Stimulated activated memory B cell treated with anti-CD40 and anti-IgM and Interleukin-4, amounts not matched to agents 10 μg/mL and 1 μg/mL and 100 μg/mL, for 72 hours (primary cell): ENCODE measurements around the gene TP63.

Source experiments
- ATAC-seq: fragments of 150-1000 bp; cut with Tn5 transposase; 2 replicates; pipeline ENCODE4 v1.10.0; 2021
- H3K27ac Mint-ChIP-seq: one replicate; pipeline ENCODE4 v1.8.0; 2022; ENCODE audit warnings: mild to moderate bottlenecking, mixed read lengths
- H3K27me3 Mint-ChIP-seq: one replicate; pipeline ENCODE4 v1.8.0; 2022; ENCODE audit warnings: mixed read lengths
- H3K36me3 Mint-ChIP-seq: one replicate; pipeline ENCODE4 v1.8.0; 2022; ENCODE audit warnings: mixed read lengths
- H3K4me1 Mint-ChIP-seq: one replicate; pipeline ENCODE4 v1.8.0; 2022; ENCODE audit warnings: mixed read lengths
- H3K4me3 Mint-ChIP-seq: one replicate; pipeline ENCODE4 v1.8.0; 2022; ENCODE audit warnings: mild to moderate bottlenecking, moderate library complexity, mixed read lengths
- H3K9me3 Mint-ChIP-seq: one replicate; pipeline ENCODE4 v1.8.0; 2022; ENCODE audit warnings: mixed read lengths

The TP63 gene

DNA sequence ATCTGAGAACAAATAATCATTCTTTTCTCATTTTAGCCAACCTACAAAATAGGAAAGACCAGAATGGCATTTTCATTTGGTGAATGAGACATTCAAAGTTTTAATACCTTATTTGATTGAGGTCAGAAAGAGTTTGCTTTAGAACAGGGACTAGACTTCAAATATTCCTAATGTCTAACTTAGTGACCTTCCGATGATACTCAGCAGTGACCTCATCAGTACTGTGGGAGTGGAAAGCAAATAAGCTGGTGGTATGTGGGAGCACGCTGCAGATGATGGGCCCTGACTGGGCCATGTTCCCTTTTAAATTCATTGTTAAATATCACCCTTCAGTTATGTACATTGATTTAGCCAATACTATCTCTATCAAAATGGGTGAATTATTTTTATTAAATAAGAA, 266.2 kb downstream of the TP63 start:
- Mint-ChIP-seq H3K4me1 (no peaks in the 10 kb centered on the region), H3K27me3 (no peaks in the 10 kb centered on the region), H3K27ac (no peak overlapping the region), H3K9me3 (no peaks in the 10 kb centered on the region), H3K36me3 (no peaks in the 10 kb centered on the region), H3K4me3 (no peak overlapping the region)
- no peak for ATAC-seq

DNA sequence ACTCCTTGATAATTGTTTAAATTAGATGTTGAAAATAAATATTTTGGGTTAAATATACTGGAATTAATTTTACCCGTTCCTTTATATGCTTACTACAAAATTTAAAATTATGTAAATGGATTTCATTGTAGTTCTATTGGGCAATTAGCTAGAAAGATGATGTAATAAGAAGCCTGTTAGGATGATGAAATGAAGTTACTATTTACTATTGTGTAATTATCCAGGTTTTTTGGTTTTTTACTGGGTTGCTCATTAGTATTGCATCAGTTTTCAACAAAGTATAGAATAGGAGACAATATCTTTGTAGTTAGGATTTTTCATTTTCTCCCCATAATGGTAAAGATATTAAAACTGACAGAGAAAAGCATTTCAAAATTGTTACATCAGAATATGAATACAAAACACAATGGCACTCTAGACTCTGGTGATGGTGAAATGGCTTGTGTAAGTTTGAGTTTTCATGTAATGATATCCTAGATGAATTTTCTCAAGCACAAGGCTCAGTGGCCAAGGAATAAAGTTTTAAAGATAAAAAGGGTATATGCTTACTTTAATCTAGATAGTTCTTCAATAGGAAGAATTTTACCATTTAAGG, 267.5 kb downstream of the TP63 start:
- Mint-ChIP-seq H3K27ac (no peak overlapping the region), H3K4me1 (no peaks in the 10 kb centered on the region), H3K9me3 (no peaks in the 10 kb centered on the region), H3K4me3 (no peak overlapping the region), H3K27me3 (no peaks in the 10 kb centered on the region), H3K36me3 (no peaks in the 10 kb centered on the region)
- no peak for ATAC-seq

DNA sequence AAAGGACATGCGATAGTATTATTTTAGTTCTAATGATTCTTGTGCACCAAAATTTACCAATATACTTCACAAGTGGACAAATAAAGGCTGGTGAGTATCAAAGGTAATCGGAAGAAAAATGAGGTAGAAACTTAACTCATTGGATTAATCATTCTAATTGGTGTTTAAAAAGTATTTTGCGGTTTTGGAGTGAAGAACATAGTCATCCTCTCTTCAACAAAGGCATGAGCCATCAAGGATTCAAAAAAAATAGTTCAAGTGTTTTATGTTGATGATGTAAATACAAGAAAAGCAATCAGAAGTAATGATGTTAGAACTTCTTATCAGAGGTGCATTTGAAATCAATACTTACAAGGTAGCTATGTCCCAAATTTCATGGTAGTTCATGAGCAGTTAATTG, 268.0 kb downstream of the TP63 start:
- no peak for ATAC-seq
- no peaks in the 10 kb centered on the region for H3K4me1 Mint-ChIP-seq
- H3K27me3 Mint-ChIP-seq = no peaks in the 10 kb centered on the region
- H3K27ac Mint-ChIP-seq = no peak overlapping the region
- no peak overlapping the region for H3K4me3 Mint-ChIP-seq
- H3K36me3 Mint-ChIP-seq = no peaks in the 10 kb centered on the region
- H3K9me3 Mint-ChIP-seq = no peaks in the 10 kb centered on the region

DNA sequence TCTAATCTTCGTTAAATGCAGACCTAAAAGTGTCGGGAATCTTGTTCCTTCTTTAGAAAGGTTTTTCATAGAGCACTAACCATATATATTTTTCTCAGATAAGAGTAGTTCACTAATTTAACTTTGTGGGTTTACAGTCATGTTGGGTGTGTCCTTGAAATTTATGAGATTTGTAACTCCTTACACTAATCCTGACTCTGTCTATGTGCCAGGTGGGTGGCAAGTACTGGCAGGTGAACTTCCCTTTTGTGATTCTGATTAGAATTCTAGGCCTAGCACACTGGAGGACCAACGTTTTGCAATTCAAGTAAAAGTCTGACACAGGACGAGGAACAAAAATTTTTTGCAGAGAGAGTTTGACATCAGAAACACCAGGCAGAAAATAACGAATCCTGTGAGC, 269.4 kb downstream of the TP63 start:
- no peaks in the 10 kb centered on the region for H3K9me3 Mint-ChIP-seq
- no peak overlapping the region for H3K4me3 Mint-ChIP-seq

DNA sequence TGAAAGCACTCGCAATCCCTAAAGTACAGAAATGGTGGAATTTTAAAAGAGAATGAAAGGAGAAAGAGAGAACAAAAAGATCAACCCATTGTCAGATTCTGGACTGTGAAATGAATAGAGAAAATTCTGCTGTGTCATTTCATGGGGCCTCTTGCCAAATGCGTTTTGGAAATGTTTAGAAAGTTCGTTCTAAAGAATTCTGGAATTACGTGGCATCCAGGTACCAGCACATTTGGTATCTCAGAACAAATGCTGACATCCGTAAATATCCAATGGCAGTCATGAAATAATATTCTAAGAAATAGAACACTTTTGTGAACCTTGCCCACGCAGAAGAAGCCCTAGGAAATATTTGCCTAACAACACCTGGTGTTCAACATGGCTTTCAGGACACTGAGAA, 270.3 kb downstream of the TP63 start:
- Mint-ChIP-seq H3K27ac (no peak overlapping the region), H3K27me3 (no peaks in the 10 kb centered on the region), H3K4me3 (no peak overlapping the region), H3K36me3 (no peaks in the 10 kb centered on the region), H3K9me3 (no peaks in the 10 kb centered on the region), H3K4me1 (no peaks in the 10 kb centered on the region)
- no peak for ATAC-seq

More for the DNA sequence above, 269.4 kb downstream of the TP63 start:
- ATAC-seq = no peak
- H3K27ac Mint-ChIP-seq = no peak overlapping the region
- H3K36me3 Mint-ChIP-seq = no peaks in the 10 kb centered on the region
- no peaks in the 10 kb centered on the region for H3K27me3 Mint-ChIP-seq
- H3K4me1 Mint-ChIP-seq = no peaks in the 10 kb centered on the region

- H3K4me3 Mint-ChIP-seq = no peak overlapping the region
- H3K27ac Mint-ChIP-seq = no peak overlapping the region
- no peaks in the 10 kb centered on the region for H3K27me3 Mint-ChIP-seq
- no peaks in the 10 kb centered on the region for H3K36me3 Mint-ChIP-seq
- no peak for ATAC-seq
- no peaks in the 10 kb centered on the region for H3K4me1 Mint-ChIP-seq
- H3K9me3 Mint-ChIP-seq = no peaks in the 10 kb centered on the region
Measured at GRCh38 chr3:189902230-189903186, 271.3 kb downstream of the TP63 start.

- Mint-ChIP-seq H3K27ac (no peak overlapping the region), H3K27me3 (no peaks in the 10 kb centered on the region), H3K9me3 (no peaks in the 10 kb centered on the region), H3K4me1 (no peaks in the 10 kb centered on the region), H3K4me3 (no peak overlapping the region), H3K36me3 (no peaks in the 10 kb centered on the region)
- ATAC-seq = no peak
Measured at GRCh38 chr3:189903562-189904250, 272.5 kb downstream of the TP63 start.

GRCh38 chr3:189907803-189908202, 276.6 kb downstream of the TP63 start:
- H3K36me3 Mint-ChIP-seq = no peaks in the 10 kb centered on the region
- H3K27ac Mint-ChIP-seq = no peak overlapping the region
- no peaks in the 10 kb centered on the region for H3K27me3 Mint-ChIP-seq
- no peaks in the 10 kb centered on the region for H3K9me3 Mint-ChIP-seq
- no peak for ATAC-seq
- H3K4me1 Mint-ChIP-seq = no peaks in the 10 kb centered on the region
- no peak overlapping the region for H3K4me3 Mint-ChIP-seq

- Mint-ChIP-seq H3K4me3 (no peak overlapping the region), H3K36me3 (no peaks in the 10 kb centered on the region), H3K4me1 (no peaks in the 10 kb centered on the region), H3K27ac (no peak overlapping the region), H3K27me3 (peaks cover 5% of the 10 kb centered on the region), H3K9me3 (no peaks in the 10 kb centered on the region)
- no peak for ATAC-seq
Measured at GRCh38 chr3:189908646-189909045, 277.5 kb downstream of the TP63 start.

- Mint-ChIP-seq H3K9me3 (no peaks in the 10 kb centered on the region), H3K27ac (no peak overlapping the region), H3K36me3 (no peaks in the 10 kb centered on the region), H3K4me1 (no peaks in the 10 kb centered on the region), H3K27me3 (peaks cover 8% of the 10 kb centered on the region), H3K4me3 (no peak overlapping the region)
- no peak for ATAC-seq
Measured at GRCh38 chr3:189909139-189909538, 277.9 kb downstream of the TP63 start.

DNA sequence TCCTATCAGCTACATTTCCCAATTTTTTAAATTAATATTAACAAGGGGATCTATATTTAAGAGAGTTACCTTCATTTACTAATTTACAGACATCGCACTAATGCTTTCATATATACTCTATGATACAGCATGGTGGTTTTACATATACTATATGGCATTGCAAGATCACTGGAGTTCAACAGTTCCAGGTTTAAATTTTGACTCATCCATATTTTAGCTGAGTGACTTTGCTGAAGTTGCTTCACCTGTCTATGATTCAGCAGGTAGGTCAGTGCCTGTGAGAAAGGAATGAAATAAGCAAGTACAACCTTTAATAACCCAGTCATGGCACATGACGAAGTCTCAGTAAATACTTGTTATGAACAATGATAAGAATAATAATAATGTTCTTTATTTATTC, 278.4 kb downstream of the TP63 start:
- ATAC-seq = no peak
- no peaks in the 10 kb centered on the region for H3K4me1 Mint-ChIP-seq
- no peak overlapping the region for H3K4me3 Mint-ChIP-seq

GRCh38 chr3:189911001-189911400, 279.8 kb downstream of the TP63 start:
- Mint-ChIP-seq H3K9me3 (no peaks in the 10 kb centered on the region), H3K27me3 (peaks cover 8% of the 10 kb centered on the region), H3K27ac (no peak overlapping the region), H3K4me3 (no peak overlapping the region), H3K4me1 (no peaks in the 10 kb centered on the region), H3K36me3 (no peaks in the 10 kb centered on the region)
- no peak for ATAC-seq

More for the DNA sequence above, 278.4 kb downstream of the TP63 start:
- Mint-ChIP-seq H3K9me3 (no peaks in the 10 kb centered on the region), H3K27ac (no peak overlapping the region), H3K36me3 (no peaks in the 10 kb centered on the region), H3K27me3 (peaks cover 8% of the 10 kb centered on the region)

DNA sequence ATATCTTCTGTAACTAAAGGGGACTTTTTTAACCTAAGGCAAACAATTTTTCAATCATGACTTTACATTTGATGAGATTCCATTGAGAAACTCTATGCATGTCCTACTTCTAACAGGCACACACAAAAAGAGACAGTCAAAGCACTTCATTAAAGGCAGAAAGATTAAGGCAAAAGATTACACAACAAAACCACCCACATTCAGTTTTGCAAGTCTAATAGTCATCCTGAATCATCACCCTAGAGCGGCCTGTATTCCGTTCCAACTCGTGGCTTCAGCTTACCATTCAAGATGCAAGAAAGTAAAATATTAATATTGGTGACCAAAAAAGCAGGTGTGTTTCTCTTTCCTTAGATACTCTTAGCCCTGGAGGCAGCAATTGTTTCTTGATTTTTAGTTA, 283.6 kb downstream of the TP63 start:
- Mint-ChIP-seq H3K4me3 (no peak overlapping the region), H3K4me1 (no peaks in the 10 kb centered on the region), H3K9me3 (no peaks in the 10 kb centered on the region), H3K27me3 (peaks cover 8% of the 10 kb centered on the region), H3K27ac (no peak overlapping the region), H3K36me3 (no peaks in the 10 kb centered on the region)
- ATAC-seq = no peak

DNA sequence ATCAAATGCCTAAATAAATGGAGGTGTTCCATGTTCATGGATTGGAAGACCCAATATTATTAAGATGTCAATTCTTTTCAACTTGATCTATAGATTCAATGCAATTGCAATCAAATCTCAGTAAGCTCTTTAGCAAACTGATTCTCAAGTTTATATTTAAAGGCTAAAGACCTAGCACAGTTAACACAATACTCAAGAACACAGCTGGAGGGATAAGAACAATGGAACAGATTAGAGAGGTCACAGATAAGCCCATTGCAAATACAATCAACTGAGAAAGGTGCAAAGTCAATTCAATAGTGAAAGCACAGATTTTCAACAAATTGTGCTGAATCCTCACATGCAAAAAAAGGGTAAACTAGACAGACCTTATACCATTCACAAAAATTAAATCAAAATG, 290.6 kb downstream of the TP63 start:
- Mint-ChIP-seq H3K36me3 (no peaks in the 10 kb centered on the region), H3K27ac (no peak overlapping the region), H3K4me1 (no peaks in the 10 kb centered on the region), H3K4me3 (no peak overlapping the region), H3K27me3 (no peaks in the 10 kb centered on the region), H3K9me3 (no peaks in the 10 kb centered on the region)
- no peak for ATAC-seq

- Mint-ChIP-seq H3K27me3 (no peaks in the 10 kb centered on the region), H3K4me1 (no peaks in the 10 kb centered on the region), H3K27ac (no peak overlapping the region), H3K4me3 (no peak overlapping the region), H3K9me3 (no peaks in the 10 kb centered on the region), H3K36me3 (no peaks in the 10 kb centered on the region)
- peak; percentile 31 for ATAC-seq
Measured at GRCh38 chr3:189927975-189928895, 297.0 kb downstream of the TP63 start.
